GM21528 (cell line): ENCODE results near the gene PHRF1.

ENCODE experiments used
- ATAC-seq: cut with Tn5 transposase; IDR thresholded peaks from one replicate; pipeline ENCODE4 v1.9.1; 2021; ENCODE audit warnings: mild to moderate bottlenecking, moderate library complexity; ENCODE audit not compliant: unreplicated experiment, low FRiP score

PHRF1 gene

GRCh38 chr11:538431-539051, 37.7 kb upstream of the PHRF1 start:
- ATAC-seq: no peak

DNA sequence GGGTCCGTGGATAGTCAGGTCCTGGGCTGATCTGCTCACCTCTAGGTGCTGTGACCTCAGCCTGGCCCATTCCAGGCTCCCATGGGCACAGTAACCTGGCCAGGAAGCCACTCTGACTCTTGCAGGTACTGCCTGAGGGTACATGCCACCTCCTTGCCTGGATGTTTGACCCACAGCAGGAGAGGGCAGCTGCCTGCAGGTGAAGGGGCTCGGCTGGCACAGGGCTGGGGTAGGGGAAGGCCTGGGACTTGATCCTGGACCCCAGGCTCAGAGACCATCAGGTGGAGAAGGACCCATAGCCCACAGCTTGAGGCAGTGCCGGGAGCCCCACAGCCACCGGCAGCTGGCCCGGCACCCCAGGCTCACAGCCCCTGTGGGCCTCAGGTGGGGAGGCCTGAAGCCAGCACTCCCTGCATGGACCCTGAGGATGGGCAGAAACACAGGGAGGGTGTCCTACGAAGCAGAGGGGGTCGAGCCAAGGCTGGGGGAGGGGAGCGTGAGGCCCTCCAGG, 36.2 kb upstream of the PHRF1 start:
- ATAC-seq: no peak

DNA sequence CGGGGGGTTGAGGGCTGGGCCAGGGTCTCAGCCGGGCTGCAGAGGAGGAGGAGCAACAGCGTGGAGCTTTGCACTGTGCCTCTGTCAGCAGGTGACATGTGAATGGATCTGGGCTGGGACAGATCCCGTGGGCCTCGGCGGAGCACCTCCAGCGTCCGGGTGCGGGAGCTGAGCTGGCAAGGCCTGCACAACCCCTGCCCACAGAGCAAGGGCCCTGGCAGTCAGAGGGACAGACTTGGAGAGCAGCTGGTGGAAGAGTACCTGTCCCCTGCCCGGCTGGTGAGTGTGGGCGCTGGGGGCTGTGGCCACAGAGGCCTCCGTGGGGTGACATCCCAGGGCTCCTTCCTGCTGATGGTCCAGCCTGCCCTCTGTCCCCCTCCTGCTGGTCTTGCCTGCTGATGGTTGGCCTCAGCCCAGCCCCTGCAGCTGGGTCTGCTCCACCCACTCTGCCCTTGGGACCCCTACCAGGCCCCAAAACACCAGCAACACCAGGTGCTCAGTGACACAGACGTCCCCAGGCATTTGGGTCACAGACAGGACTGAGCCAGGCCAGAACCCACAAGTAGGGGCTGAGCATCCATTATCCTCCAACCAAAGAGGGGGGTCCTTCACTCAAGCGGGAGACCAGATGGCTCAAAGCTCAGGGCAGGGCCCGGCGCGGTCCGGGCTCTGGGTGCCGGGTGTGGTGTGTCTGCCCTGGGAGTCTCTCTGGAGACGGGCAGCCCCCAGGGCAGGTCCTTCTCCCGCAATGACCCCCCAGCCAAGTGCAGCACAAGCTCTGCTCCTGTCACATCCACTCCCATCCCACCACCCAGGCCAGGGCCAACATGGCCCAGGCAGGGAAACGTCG, 35.5 kb upstream of the PHRF1 start:
- ATAC-seq: no peak

DNA sequence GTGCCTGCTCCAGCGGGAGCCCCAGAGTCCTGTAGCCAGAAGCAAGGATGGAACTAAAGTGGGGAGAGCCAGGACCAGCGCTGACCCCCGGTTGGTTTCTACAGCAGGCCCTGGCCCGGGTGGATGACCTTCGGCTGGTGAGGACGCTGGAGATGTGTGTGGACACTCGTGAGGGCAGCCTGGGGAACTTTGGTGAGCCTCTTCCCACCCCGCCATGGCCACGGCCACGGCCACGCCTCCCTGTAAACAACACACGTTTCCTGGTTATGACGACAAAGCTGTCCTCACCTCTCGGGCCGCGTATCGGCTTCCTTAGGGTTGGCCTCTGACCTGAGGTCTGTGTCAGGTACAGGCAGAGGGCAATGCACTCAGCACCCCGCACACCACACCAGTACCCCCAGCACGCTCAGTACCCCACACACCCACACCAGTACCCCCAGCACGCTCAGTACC, 34.8 kb upstream of the PHRF1 start:
- ATAC-seq: no peak

DNA sequence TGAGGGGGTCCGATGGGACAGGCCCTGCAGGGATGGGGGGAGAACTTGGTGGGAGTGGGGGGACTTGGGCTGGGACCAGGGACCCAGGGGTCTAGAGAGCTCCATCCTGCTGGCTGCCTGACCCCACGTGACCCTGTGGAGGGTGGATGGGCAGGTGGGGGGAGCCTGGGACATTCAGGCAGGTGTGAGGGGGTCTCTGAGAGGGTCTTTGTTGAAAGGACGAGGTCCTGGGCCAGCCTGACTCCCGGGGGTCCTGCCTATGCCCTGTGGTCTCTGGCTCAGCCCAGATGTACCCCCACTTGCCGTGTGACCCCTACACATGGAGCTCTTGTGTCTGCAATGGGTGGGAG, 31.5 kb upstream of the PHRF1 start:
- ATAC-seq: no peak

DNA sequence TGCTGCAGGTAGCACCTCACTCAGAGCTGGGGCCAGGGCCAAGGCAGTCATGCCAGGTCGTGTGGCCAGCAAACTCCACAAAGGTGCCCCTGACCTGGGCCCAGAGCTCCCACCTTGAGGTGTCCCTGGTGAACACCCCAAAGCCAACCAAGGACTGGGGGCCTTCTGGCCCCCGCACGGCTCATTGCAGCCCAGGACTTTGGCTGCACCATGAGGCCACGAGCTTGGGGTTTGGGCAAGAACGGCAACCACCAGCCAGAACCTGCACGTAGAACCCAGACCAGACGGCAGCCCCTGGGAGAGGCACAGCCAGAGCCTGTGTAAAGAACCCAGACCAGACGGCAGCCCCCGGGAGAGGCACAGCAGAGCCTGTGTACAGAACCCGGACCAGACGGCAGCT, 31.1 kb upstream of the PHRF1 start:
- ATAC-seq: no peak

DNA sequence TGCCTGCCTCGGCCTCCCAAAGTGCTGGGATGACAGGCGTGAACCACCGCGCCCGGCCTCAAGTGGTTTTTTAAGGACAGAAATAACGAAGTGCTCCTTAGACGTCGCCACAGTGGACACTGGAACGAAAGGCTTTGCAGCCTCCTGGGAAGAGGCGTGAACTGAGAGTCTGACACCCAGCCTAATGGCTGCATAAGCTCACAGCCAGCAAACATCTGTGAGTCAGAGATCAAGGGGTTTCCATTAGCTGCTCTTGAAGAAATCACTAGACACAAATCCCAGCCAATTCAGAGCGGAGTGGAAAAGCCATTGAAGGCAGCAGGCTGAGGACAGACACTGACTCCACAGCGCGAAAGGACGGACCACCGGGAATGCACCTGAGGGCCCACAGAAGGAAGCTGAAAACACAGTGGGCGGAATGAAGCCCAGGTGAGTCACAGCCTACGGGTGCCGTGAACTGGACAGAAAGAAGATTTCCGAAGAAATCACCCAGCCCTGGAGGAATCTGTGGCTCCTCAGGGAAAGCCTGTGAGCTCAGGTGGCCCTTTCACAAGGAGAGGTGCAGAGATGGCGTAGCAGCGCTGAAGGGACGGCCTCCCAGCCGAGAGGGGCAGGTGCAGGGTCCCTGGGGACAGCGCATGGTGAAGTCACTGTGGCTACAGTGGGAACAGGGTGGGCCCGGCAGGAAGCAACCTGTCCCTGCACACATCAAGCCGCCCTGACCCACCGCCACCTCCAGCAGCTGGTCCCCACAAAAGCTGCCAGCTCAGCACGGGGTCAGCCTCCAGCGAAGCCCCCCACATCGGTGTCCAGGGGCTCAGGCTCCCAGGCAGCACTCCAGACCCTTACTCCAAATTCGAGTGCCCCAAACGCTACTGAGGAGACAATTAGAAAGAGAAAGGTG, 27.3 kb upstream of the PHRF1 start:
- ATAC-seq: no peak

DNA sequence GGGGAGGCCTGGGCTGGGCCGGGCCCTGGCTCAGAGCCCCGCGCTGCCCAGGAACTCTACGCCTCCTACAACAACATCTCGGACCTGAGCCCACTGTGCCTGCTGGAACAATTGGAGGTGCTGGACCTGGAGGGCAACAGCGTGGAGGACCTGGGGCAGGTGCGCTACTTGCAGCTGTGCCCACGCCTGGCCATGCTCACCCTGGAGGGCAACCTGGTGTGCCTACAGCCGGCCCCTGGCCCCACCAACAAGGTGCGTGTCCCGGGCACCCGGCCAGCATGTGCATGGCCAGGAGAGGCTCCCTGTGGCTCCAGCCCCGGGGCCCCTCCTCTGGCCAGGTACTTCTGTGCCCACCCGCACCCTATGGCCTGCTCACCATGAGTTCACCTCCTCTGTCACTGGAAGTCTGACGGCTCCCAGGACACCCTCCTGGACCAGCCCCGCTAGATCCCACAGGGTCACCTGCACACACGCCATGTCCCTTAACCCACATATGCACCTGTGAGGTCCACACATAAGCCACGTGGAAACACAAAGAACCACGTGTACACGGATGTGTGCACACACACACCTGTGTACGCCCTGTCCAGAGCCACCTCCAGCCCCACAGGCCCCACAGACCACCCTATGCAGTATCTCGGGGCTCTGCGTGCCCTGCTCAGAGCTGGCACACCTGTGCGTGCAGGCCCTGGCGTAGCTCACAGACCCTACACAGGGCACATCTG, 26.1 kb upstream of the PHRF1 start:
- no peak for ATAC-seq

- no peak for ATAC-seq
Measured at GRCh38 chr11:550746-551085, 25.6 kb upstream of the PHRF1 start.

DNA sequence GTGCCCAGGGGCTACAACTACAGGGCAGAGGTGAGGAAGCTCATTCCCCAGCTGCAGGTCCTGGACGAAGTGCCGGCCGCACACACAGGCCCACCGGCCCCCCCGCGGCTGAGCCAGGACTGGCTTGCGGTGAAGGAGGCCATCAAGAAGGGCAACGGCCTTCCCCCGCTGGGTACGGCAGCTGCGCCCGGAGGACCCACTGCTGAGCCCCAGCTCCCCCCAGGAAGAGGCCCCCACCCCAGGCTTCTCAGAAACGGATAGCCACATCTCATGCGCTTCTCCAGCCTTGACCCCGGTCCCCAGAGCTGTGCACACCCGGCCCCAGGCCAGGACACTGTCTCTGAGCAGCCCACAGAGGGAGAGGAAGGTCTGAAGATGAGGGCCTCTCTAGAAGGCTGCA, 25.1 kb upstream of the PHRF1 start:
- ATAC-seq: no peak

DNA sequence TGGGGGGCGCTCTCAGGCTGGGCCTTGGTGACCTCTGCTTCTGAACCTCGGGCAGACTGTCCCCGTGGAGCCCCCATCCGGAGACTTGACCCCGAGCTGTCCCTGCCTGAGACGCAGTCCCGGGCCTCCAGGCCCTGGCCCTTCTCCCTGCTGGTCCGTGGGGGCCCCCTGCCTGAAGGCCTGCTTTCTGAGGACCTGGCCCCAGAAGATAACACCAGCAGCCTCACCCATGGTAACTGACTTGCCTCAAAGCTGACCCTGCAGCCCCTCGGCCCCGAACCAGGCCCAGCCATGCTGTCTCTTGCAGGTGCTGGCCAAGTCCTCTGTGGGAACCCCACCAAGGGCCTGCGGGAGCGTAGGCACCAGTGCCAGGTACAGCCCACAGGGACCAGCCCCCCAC, 24.7 kb upstream of the PHRF1 start:
- no peak for ATAC-seq

DNA sequence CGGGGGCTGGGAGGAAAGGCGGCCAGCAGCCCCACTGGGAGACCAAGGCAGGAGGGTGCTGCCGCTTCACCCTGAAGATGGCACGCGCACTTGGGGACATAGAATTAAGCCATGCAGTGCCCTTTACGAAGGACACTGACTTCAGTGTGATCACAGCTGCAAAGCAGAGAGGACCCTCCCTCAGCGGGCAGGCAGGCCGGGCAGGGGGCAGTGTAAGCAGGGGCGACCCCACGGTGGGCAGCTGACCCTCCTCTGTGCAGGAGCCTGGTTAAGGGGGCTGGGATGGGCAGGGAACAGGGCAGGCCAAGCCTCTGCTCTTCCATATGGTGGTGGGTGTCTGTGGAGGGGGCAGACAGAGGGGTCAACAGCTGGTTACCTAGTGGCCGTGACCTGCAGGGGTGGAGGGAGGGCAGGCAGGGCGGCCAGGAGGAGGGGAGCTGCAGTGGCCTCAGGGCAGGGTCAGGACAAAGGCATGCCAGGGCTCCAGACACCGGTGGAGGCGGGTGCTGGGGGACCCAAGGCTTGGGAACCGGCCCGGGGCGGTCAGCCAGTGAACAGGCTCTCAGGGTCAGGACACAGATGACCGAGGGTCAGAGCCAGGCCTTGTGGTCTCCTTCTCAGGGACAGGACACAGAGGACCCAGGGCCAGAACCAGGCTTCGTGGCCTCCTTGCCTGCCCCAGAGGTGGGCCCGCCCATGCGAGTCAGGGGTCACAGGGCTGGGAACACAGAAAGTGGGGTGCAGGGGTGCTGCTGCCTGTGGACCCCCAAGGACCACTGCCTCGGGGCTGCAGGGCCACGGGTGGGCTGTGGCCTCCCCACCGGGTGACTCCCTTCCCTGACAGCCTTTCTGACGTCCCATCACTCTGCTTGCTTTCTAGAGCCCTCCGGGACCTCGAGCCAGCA, 22.9 kb upstream of the PHRF1 start:
- no peak for ATAC-seq

DNA sequence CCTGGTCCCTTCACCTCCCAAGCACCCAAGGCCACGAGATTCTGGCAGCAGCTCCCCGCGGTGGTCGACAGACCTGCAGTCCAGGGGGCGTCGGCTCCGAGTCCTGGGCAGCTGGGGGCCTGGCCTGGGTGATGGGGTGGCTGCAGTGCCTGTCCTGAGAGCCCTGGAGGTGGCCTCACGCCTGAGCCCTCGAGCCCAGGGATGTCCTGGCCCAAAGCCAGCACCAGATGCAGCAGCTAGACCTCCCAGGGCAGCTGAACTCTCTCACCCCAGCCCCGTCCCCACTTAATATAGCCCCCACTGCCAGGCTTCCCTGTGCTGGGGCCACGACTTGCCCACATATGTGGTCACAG, 22.3 kb upstream of the PHRF1 start:
- ATAC-seq: no peak

GRCh38 chr11:554428-555226, 21.6 kb upstream of the PHRF1 start:
- ATAC-seq: no peak

DNA sequence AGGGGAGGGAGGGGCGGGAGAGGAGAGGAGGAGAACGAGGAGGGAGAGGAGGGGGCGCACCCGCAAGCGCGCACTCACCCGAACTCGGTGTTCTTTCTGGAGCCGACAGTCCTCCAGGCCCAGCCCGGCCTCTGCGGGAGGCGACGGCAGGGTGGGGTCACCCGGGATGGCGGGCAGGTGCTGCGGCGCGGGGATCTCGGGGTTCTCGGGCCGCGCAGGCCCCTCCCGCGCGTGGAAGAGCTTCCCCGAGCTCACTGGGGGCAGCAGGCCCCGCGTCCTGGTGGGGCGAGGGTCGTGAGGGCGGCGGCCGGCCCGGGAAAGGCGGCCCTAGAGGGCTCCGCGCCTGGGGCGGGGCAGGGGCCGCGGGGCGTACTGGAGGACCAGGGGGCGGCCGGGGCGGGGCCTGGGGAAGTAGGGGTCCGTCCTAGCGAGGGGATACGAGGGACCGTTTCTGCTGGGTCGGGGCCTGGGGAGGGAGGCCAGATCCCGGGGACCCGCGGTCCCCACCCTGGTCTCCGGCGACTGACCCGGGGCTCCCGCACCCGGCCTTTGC, 21.0 kb upstream of the PHRF1 start:
- ATAC-seq: no peak

DNA sequence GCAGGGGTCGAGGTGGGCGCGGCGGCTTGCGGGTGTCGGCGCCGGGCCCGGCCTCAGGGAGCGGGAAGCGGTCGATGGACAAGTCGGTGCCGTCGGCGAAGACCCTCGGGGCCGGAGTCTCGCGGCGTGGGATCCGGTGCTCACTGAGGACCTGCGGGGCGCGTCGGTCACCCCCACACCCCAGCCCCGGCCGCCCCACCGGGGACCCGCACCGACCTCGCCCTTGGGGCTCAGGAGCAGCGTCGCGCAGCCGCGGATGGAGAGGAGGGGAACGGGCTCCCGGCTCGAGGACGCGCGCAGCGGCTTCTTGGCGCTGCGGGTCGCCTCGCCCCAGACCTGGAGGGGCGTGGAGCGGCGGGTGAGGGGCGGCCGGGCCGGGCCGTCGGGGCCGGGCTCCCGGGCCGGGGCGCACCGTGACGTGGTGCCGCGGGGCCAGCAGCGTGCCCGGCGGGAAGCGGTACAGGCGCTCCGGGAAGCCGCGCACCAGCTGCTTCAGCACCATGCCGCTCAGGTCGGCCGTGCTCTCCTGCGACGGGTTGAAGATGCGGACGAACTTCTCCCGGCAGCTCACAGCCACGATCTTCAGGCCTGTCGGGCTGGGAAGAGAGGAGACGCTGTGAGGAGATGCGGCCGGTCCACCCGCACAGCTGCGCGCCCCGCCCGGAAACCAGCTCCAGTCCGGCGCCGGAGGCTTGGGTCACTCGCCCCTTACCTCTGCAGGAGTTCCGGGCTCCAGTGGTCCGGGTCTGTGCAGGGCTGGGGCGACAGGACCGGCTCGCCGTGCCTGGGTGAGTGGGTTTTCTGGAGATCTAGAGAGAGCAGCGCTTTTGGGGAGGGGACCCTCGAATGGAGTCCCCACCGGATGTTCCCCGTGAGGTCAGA, 20.2 kb upstream of the PHRF1 start:
- ATAC-seq: no peak

DNA sequence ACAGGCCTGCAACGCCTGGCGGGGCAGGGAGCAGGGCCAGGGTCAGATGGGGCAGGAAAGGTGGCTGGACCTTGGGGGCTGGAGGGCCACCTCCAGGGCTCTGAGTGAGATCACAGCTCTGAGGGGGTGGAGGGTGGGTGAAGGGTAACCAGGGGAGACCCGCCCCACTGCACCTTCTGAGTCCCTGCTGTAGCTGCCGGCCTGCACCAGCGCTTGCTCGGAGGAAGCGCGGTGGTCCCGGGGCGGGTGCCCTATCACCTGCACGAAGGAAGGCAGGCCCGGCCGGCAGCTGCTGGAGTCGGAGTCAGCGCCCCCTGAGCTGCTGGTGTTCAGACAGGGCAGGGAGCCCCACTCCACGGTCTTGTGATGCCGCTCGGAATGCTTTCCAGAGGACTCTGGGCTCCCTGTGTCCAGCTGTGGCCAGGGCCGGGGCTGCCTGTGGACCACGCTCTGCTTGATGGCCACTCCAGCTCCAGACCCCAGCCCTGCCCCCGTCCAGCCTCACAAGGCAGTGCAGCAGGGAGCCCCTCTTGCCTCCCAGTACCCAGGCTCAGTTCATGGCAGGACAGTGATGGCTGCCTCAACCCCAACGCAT, 19.5 kb upstream of the PHRF1 start:
- ATAC-seq: no peak
